Heart left ventricle (tissue), 13 donors: Measurements from ENCODE around the gene NXPE3.

Source experiments
- CTCF ChIP-seq, 12 donors: fragments of 200-600 bp; sonication (generic) in 4 of 12; IDR thresholded peaks; one replicate each; pipeline versions ENCODE4 v1.5.0 to v1.8.0; 2018 to 2022; ENCODE audit warnings: antibody characterized with exemption in 12 of 12, mild to moderate bottlenecking in 5 of 12
- POLR2A ChIP-seq, 2 donors: fragments of 450-650 bp; IDR thresholded peaks; one replicate each; pipeline ENCODE4 v1.6.1; 2017; ENCODE audit warnings: antibody characterized with exemption in 2 of 2, mild to moderate bottlenecking in 2 of 2, moderate library complexity in 2 of 2
- donor health status: ischemic (EF 13 %, LVEDD 7.1; RV severe dilation, severe dysfunction).
- donor health status: DM: no; HTN: yes; CAD: no.
- donor health status: DM: no; HTN: no; CAD: no.
- donor health status: ischemic (EF 25% LVEDD 6.9; RV normal size, moderate dysfunction).
- donor health status: ischemic (EF 25% LVEDD 5.7; RV mildly dilated, moderate dysfunction).
- donor health status: ischemic (EF 35%, LVEDD 5.7; RV mildly dilated, moderate dysfunction).
- donor health status: nonischemic (EF 11% LVEDD 7.7; RV severe dilation, severe dysfunction).
- donor health status: DM: yes; HTN: yes; CAD: no.
- donor health status: PGD.
- donor health status: ischemic (EF 29% LVEDD 5.4; RV normal size, mild dysfunction).
- donor health status: nonischemic (EF 23%, LVEDD 6.1; RV moderate dilation, normal function).

GRCh38 chr3:101824702-101825101 is 45.7 kb downstream of the NXPE3 start:
- TF ChIP-seq CTCF (IDR thresholded peaks at IDR 0.05) = no peak
- no peak for TF ChIP-seq POLR2A (IDR thresholded peaks at IDR 0.05)
